HT1080 (cell line): ENCODE results near the gene SHISAL1. TPM values are rescaled to one million over a fixed set of nuclear protein-coding genes. Genes with fewer than 3 reads are reported as not detected.
"Not testable (repeated sequence)": the region's sequence is repeated elsewhere in the genome, so short reads cannot be mapped to it uniquely, and the experiment has no call there.

ENCODE experiments used
- DNase-seq: peaks from one replicate; pipeline ENCODE4 v3.0.0-alpha.2; 2015; ENCODE audit warnings: low read depth
- total RNA-seq: library from RNA; depleted of rRNA; stranded (reverse); fragments of >200 nt; shearing (Covaris generic); gene quantifications from 2 replicates; pipeline ENCODE4 v1.2.3, GENCODE V29; 2014

Gene SHISAL1
- total RNA-seq, 1 experiment from 2014 or later: 2.1 TPM

DNA sequence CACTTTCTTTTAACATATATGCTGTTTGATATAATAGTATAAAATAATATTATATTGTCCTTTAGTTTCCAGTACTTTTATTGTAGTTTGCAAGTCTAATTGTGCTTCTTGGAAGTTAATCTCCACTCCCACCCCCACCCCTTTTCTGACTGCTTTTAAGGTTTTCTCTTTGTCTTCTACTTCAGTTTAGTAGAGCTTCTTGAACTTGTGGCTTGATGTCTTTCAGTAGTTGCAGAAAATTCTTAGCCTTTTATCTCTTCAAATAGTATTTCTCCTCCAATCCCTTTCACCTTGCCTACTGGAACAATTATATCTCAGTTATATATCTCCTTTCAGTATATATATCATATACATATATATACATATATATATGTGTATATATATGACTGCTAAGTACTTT, 75.5 kb downstream of the SHISAL1 start:
- DNase-seq: no peak

DNA sequence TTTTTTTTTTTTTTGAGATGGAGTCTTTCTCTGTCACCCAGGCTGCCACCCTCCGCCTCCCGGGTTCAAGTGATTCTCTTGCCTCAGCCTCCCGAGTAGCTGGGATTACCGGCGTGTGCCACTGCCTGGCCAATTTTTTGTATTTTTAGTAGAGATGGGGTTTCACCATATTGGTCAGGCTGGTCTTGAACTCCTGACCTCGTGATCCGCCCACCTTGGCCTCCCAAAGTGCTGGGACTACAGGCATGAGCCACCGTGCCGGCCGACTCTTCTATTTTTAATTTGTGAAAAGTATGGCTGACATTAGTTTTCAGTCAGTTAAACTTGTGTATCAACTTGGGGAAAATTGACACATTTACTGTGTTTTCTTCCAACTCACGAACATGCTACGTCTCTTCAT, 78.4 kb downstream of the SHISAL1 start:
- DNase-seq: not testable (repeated sequence)

DNA sequence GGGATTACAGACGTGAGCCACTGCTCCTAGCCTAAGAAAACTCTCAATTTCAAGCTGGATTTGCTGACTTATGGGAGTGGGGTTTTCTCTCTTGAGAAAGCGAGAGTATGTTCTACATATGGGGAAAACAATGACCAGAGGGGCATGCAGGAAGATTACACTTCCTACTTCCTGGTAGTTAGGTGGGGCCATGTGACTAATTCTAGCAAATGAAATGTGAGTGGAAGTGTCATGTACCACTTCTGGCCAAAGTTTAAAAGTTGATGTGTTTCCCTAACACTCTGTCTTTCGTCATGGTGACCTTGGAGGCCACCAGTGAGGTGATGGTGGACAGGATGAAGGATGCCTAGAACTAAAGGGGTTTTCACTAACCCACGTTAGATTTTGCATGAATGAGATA, 81.5 kb downstream of the SHISAL1 start:
- no peak for DNase-seq

DNA sequence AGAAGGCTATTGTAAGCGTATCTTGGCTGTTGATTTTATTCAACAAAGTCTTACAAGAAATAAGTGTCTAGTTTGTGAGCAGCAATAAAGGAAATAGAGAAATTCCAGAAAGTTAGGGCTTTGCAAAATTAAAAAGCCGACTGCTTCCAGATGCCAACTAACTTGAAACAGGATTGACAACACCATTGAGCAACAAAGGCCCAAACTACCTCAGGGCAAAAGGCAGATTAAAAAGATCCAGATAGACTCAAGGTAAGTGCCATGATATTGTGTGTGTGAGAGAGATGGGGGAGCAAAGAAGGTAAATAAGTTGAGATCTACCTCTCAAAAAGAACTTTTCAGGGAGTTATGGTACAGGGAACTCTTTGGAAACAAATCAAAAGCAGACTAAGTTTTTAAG, 82.9 kb downstream of the SHISAL1 start:
- no peak for DNase-seq

DNA sequence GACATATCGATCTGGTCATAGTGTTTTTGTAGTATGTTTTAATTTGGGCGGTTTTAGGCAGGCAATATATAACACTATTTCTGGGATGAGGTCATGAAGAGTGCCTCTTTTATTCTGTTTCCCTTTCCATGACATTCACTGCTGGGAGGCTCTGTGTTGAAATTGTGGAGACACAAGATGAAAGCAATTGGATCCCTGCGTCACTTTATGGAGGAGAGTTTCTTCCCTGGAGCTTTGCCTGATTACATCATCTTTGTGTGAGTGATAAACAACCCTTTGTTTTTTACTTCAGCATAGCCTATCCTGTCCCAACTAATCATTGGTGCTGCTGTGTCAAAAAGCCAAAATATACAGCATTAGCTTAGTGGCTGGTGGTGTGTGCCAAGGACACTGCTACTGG, 83.4 kb downstream of the SHISAL1 start:
- no peak for DNase-seq

DNA sequence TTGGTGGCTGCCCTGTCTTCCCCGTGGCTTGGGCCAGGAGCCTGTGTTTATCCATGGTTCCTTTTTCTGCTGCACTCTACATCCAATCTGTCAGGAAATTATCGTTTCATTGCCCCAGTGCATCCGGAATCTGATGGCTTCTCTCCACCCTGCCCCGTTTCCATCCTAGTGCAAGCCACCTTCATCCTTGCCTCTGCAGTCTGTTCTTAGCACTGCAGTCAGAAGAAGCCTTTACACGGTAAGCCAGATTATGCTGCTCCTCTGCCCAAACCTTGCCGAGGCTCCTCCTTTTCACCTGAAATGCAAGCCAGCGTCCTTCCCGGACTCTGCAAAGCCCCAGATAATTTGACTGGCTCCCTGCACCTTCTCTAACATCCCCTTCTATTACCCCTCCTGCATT, 86.9 kb downstream of the SHISAL1 start:
- no peak for DNase-seq

DNA sequence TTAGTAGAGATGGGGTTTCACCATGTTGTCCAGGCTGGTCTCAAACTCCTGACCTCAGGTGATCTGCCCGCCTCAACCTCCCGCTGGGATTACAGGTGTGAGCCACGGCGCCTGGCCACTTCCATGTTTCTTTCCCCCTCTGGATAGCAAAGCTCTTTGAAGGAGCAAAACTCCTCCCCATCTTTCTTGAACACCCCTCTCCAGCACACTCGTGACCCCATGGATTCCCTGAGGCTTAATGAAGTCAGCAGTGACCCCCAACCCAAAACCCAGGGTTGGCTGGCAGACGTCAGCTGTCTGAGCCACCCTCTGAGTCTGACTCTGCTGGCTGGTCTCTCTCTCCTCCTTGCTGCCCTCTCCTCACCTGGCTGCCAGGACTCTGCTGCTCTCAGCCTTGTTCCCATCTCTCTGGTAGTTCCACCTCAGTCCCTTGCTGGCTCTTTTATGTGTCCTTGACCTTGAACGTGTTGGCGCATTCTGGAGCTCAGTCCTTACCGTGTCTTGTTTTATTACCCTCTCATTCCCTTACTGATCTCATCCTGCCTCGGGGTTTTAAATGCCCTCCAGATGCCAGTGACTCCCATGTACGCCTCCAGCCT, 87.6 kb downstream of the SHISAL1 start:
- no peak for DNase-seq

DNA sequence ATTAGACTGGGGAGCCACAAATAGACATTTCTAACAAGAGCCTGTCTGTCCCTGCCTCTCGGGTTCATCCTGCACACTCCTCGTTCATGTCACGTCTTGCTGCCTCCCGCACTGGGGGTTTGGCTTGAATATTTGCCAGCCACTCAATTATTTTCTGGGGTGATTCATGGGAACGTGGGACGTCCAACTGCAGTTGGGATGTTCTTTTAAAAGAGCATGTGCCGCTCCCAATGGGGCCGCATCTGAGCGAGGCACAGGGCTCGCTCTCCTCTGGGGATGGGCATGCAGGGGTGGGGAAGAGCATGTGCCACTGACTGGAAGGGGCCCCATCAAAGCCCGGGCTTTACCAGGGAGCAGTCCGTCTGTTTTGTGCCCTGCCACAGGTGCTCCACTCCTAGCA, 88.6 kb downstream of the SHISAL1 start:
- no peak for DNase-seq

DNA sequence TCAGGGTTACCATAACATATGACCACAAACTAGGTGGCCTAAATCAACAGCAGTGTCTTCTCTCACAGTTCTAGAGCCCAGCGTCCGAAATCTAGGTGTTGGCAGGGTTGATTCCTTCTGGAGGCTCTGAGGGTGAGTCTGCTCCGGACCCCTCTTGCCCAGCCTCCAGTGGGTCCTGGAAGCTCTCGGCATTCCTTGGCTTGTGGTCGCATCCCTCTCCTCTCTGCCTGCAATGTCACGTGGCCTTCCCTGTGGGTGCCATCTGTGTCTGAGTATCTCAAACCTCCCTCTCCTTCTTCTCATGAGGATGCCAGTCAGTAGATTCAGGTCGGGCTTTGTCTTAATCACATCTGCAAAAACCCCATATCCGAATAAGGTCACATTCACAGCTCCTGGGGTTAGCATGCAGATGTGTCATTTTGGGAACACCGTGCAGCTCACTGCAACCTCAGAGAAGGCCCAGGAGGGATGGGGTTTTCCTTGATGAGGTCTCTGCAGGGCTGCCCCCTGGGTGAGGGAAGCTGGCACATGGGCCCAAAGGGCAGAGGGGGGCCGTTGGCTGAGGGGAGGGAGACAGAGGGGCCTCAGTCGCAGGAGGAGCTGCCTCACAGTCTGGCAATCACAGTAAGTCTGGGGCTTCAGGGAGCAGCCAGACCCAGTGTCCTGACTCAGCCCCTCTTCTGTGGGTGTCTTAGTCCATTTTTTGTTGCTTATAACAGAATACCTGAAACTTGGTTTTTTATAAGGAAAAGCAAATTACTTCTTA, 90.9 kb downstream of the SHISAL1 start:
- no peak for DNase-seq

DNA sequence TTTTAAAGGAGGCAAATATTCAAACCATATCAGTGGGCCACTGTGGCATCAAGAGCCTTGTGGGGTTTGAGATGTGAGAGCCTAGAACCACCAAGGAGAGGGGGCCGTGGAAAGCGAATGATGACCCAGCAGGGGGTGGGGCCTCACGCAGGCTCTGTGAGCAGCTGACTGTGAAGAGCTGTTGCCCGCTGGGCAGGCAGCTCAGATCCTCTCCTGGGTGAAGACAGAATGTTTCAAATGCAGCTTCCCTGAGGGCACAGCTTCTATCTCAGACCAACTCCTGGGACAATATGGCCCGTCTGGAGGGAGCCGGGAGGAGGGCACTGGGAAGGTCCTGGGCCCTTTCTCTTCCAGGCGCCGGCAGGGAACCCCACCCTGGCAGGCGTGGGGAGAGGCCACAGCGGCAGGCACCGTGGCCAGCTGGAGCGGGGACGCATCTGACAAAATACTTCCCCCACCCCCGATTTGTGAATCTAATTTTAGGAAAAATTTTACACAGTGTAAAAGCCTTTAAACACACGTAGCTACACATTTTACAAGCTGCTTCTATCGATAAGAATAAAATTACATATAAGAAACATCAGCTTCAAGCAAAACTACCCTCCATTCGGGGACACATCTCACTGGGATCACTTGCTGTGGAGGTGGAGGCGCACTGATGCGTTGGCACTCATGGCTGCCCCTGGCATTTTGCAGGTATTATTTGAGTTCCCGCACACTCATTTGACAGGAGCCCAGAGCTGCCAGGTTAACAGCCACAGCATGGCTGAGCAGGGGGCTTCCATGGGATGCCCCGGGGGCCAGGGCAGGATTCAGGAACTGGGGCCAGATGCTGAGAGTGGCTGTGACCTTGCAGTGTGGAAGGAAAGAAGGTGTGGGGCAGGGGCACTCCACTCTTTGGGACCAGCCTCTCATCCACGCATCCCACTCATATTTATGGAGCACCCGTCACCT, 91.7 kb downstream of the SHISAL1 start:
- DNase-seq: no peak

DNA sequence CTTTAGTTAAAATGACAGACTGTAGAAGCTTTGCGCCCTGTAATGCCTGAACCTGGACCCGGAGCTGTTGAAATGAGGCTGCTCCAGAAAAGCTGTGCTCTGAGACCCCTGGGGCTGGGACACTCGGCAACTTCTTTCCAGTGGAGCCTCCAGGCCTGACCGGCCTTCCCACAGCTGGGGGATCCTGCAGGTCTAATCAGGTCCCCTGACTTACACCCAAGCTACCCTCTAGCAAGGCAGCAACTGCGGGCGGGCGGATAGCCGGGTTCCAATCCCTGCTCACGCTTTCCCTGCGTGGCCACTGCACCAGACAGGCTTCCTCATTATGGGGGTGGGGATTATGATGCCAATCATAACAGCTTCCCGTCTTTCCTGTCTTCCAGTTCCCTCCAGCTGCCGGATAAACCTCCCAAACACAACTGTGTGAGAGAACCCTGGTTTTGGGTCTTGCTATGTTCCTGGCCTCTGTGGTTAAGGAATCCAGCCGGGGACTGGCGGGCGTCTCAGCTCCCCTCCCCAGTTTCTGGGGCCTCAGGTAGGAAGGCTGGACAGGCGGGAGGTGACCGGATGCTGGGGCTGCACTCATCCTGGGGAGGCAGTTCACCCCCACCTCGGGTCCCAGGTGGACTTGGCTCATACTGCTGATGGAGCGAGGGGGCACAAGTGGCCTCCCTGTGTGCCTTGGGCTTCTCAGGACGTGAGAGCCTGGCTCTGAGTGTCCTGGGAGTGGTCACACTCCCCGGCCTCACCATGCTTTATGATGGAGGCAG, 93.5 kb downstream of the SHISAL1 start:
- no peak for DNase-seq

DNA sequence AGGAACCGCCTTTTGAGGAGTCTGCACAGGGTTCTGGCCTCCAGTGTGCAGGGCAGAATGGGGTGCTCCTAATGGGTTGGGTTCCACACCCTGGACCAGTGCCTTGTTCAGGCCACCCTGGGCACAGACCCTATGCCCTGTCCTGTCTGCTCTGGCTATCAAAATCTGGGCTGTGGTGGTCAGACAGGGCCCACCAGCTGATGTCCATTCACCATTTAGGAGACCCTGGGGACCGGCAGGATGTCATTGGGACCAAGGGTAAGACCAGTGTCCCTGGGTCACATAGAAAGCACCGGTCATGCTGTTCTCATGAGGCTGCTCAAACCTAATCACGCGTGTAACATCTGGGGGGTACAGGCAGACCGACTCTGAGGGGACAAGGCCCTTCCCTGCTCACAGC, 94.7 kb downstream of the SHISAL1 start:
- no peak for DNase-seq

DNA sequence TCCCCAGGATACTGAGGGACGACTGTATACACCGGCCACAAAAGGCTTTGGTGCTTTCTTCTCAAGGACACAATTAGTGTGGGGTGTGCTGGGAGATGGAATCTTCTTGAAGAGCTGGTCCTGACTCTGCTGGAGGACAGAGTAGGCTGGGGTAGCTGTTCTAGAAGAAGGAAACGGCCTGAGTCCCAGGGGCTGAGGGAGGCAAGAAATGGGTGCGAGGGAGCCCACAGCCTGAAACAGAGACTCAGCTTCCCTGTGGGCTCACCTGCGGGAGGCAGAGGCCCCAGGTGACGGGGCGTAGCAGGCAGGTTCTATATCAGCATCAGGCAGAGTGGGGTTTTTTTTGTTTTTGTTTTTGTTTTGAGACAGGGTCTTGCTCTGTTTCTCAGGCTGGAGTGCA, 95.4 kb downstream of the SHISAL1 start:
- DNase-seq: no peak

DNA sequence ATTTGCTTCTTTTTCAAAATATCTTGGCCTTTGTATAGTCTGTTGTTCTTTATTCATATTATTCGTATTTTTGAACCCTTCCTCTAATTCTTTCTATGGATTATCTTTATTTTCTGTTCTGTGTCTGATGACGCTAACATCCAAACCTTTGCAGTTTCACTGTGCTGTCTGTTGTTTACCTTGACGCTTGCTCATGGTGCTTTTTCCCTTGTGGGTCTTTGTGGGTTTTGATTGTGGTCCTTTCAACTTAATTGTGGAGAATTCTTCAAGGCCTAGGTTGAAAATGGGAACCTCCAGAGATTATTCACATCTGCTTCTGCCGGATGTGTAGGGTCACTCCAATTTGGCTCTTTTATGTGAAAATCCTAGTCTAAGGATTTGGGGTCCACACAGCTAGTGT, 97.5 kb downstream of the SHISAL1 start:
- no peak for DNase-seq

DNA sequence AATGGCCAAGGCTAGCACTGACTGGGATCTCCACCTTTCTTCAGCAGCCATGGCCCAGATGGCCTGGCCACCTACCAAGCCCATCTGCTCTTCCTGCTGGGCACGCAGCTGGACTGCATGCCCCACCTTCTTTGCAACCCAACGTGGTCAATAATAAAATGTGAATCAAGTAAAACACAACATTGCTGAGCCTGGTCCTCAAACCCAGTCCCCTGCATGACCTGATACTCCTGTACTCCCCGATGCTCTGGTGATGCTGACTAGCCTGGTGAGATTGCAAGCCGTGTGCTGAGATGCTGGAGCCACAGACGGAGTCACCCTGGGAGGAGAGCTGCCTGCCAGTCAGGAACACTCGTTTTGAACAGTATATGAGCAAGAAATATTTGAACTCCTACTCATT, 98.0 kb downstream of the SHISAL1 start:
- DNase-seq: no peak

DNA sequence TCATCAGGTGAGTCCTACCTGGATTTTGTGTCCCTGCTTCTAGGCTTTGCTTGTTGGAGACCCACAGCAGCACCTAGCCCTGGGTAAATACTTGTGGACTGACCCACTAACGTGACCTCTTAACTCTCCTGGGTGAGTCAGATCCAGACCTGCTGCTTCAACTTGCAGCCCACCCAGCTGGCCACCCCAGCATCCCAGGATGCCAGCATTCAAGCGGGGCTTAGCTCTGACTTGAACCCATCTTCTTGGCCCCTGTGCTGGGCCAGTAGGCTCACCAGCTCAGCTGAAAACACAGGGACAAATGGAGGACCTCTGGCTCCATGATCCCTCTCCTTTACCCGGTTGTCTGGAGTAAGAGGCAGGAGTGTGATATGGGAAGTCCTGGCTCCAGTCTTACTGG, 98.6 kb downstream of the SHISAL1 start:
- DNase-seq: no peak

DNA sequence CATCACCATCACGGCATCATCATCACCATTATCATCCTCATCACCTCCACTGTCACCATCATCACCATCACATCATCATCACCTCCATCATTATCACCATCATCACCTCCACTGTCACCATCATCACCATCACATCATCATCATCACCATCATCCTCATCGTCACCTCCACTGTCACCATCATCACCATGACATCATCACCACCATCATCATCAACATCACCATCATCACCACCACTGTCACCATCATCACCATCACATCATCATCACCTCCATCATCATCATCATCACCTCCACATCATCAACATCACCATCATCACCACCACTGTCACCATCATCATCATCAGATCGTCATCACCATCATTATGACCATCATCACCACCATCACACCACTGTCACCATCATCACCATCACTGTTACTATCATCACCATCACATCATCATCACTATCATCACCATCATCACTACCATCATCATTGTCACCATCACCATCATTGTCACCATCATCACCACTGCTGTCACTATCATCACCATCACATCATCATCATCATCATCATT, 99.2 kb downstream of the SHISAL1 start:
- no peak for DNase-seq

DNA sequence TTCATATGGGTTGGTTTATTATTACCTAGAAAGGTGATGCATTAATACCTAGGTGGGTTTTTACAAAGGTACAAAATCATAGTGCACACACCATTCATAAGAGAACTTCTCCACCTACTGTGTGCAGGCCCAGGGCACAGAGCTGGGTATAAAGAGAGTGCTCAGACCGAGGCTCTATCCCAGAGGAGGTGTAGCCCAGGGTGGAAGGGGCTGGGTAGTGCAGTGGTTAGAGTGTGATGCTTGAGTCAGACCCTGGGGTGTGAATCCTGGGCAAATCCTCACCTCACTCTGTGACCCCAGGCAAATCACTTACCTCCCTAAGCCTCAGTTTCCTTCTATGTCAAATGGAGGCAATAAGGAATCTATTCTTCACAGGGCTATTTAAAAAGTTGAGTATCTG, 99.8 kb downstream of the SHISAL1 start:
- no peak for DNase-seq

DNA sequence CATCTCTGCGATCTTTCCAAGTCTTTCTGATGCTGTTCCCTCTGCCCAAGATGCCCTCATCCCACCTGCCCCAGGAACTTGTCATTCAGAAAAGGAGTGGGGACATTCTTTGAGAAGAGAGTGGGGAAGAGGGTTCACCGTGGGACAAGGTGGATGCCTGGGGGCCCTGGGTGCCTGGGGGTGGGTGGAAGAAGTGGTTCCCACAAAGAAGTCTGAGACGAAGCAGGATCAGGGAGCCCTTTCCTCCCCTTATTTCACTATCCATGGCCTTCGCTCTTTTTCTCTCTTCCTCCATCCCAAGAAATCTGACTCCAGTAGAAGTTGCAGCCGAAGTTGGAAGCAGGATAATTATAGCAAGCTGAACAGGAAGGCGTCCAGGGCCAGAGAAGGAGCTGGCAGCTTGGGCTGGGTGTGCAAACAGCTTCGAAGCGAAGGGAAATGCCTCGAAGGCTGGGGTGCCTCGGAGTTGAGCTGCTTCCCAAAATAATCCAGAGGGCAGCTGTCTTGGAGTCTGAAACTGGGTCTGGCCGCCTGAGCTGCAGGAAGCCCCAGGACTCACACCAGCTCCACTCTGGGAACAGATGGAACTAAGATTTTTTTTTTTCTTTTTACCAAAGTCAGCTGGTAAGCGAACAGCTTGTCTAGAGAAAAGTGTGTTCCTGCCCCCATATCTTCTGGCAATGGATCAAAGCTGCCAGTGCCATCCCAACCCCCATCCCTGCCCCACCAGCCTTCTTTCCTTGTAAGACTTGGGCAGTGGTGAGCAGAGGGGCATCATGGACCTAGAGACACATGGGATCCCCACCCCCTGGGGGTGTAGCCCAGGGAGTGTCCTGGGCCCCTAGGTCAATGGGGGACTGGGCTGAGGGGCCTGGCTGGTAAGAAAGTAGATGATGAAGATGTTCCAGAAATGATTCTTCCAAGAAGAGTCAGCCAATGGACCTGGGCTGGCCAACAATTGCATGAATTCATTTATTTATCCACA, 100.5 kb downstream of the SHISAL1 start:
- DNase-seq: no peak
